ENCODE data around the gene EXTL1. TPM values are rescaled to one million over a fixed set of nuclear protein-coding genes. Genes with fewer than 3 reads are reported as not detected.

EXTL1 gene
- total and polyA plus RNA-seq, 10 of the 15 experiments (the other 5 are each of a cell fraction or from before 2014, with no cell fraction given) = not detected

DNA sequence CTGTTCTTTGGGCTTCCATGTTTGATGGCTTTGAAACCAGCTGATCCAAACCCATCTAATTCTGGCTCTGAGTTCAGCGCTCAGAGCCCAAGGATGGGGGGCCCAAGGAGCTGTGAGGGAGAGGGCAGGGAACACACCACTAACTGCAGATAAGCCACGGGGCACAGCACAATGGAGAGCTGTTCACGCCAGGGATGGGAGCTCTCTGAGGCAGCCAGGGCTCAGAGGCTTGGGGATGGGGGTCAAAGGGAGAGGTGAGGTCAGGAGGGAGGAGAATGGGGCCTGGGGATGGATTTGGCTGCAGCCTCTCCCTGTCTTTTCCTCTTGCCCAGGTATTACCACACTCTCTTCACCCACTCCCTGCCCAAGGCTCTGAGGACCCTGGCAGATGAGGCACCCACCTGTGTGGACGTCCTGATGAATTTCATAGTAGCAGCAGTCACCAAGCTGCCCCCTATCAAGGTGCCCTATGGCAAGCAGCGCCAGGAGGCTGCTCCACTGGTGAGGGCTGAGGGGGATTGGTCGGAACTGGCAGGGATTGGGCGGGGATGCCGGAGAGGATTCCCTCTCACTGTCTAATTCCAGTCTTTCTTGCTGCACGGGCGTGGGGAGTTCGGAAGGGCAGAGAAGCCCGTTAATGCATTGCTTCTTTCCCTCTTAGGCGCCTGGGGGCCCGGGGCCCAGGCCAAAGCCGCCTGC lies 13.1 kb downstream of the EXTL1 start:
- RAD21 ChIA-PET (ENCODE audit: unreplicated experiment) = interaction anchor here (1.1 to 1.3 kb wide), 2 partner anchors 138 to 139 kb away, joined by 3 read pairs; no protein-coding TSS in a partner anchor
- H2AFZ ChIP-seq (ENCODE audit: control insufficient read depth, low read depth, low read length) = peak overlapping the region; percentile 88
- CTCF ChIA-PET = interaction anchor here (0.6 to 4.2 kb wide), 9 partner anchors 13 to 199 kb away, joined by 3 to 35 read pairs (median 4); partner anchors contain the start of genes EXTL1 and ZNF593
- in situ Hi-C loops (cut with MboI) = no loop called here
- H3K36me3 ChIP-seq (ENCODE audit: control insufficient read depth in 2 of 2, insufficient read depth in 2 of 2, low read length in 1 of 2) = no peaks in the 10 kb centered on the region
- intact Hi-C loops (cut with micrococcal nuclease; ENCODE audit: unreplicated experiment) = loop anchor here (5.0 kb wide), 2 partner anchors 73 to 113 kb away; no protein-coding TSS in a partner anchor
- H4K20me1 ChIP-seq (ENCODE audit: control insufficient read depth, insufficient read depth) = no peaks in the 10 kb centered on the region
- no TSS peak for BruUV-seq (replicated peaks)
- 0 out of 3 replicates have a peak, but pooled peaks cover 2% of the 10 kb centered on the region for H3K9me3 ChIP-seq (replicated peaks; ENCODE audit: control insufficient read depth, insufficient read depth, low read length)
- peak overlapping the region; percentile 100 for H3K4me2 ChIP-seq (ENCODE audit: control insufficient read depth, insufficient read depth)
- no peaks in the 10 kb centered on the region for H3K79me2 ChIP-seq (ENCODE audit: control insufficient read depth, insufficient read depth, low read length)
- POLR2A ChIA-PET = no interaction called here
- SMC1A ChIA-PET (ENCODE audit: uncharacterized antibody, unreplicated experiment) = interaction anchor here (0.9 to 2.2 kb wide), 3 partner anchors 78 to 139 kb away, joined by 3 to 8 read pairs (median 3); no protein-coding TSS in a partner anchor
- DNase-seq (ENCODE audit: low read depth, low spot score) (no peak), ATAC-seq (no peak), FAIRE-seq (no peak)
- 29% methylated on average over 15 of the region's 15 CpGs for WGBS (ENCODE audit: insufficient coverage, insufficient replicate concordance, low lambda C conversion rate, missing lambda C conversion rate)
- H3K27me3 ChIP-seq (replicated peaks in 1 of 2; ENCODE audit: control insufficient read depth in 2 of 2, insufficient read depth in 2 of 2, low read length in 1 of 2) = peaks cover 0 to 2% of the 10 kb centered on the region in 2 experiments
- H3K9ac ChIP-seq (ENCODE audit: control insufficient read depth, insufficient read depth, low read length) = peak overlapping the region; percentile 43; the same call in 1 of the 2 replicates
- no peak overlapping the region for H3K27ac ChIP-seq (ENCODE audit: control insufficient read depth, insufficient read depth)
- H3K4me1 ChIP-seq (ENCODE audit: control insufficient read depth, insufficient read depth, low read length) = peaks cover 10% of the 10 kb centered on the region; the same call in 1 of the 2 replicates
- peak overlapping the region; percentile 86 for H3K4me3 ChIP-seq
- TF ChIP-seq EP300 (IDR thresholded peaks at IDR 0.05; ENCODE audit: borderline replicate concordance in 1 of 2, control insufficient read depth in 1 of 2, low read depth in 2 of 2, low read length in 2 of 2) = no peak
- no peak for TF ChIP-seq LARP7 (IDR thresholded peaks at IDR 0.05)
- TF ChIP-seq, protein P1, sequence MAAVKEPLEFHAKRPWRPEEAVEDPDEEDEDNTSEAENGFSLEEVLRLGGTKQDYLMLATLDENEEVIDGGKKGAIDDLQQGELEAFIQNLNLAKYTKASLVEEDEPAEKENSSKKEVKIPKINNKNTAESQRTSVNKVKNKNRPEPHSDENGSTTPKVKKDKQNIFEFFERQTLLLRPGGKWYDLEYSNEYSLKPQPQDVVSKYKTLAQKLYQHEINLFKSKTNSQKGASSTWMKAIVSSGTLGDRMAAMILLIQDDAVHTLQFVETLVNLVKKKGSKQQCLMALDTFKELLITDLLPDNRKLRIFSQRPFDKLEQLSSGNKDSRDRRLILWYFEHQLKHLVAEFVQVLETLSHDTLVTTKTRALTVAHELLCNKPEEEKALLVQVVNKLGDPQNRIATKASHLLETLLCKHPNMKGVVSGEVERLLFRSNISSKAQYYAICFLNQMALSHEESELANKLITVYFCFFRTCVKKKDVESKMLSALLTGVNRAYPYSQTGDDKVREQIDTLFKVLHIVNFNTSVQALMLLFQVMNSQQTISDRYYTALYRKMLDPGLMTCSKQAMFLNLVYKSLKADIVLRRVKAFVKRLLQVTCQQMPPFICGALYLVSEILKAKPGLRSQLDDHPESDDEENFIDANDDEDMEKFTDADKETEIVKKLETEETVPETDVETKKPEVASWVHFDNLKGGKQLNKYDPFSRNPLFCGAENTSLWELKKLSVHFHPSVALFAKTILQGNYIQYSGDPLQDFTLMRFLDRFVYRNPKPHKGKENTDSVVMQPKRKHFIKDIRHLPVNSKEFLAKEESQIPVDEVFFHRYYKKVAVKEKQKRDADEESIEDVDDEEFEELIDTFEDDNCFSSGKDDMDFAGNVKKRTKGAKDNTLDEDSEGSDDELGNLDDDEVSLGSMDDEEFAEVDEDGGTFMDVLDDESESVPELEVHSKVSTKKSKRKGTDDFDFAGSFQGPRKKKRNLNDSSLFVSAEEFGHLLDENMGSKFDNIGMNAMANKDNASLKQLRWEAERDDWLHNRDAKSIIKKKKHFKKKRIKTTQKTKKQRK (IDR thresholded peaks at IDR 0.05; ENCODE audit: low read depth, low read length) = no peak
- TF ChIP-seq HDGF (IDR thresholded peaks at IDR 0.05) = no peak
- TF ChIP-seq ASH2L (IDR thresholded peaks at IDR 0.05; ENCODE audit: borderline replicate concordance, low read depth) = no peak
- TF ChIP-seq RUNX3 (IDR thresholded peaks at IDR 0.05; ENCODE audit: low read length) = no peak
- no peak for TF ChIP-seq PML (IDR thresholded peaks at IDR 0.05; ENCODE audit: low read length)
- TF ChIP-seq, protein P2, sequence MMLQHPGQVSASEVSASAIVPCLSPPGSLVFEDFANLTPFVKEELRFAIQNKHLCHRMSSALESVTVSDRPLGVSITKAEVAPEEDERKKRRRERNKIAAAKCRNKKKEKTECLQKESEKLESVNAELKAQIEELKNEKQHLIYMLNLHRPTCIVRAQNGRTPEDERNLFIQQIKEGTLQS (IDR thresholded peaks at IDR 0.05; ENCODE audit: borderline replicate concordance, extremely low read depth, low read depth, low read length) = no peak
- TF ChIP-seq, protein P3, sequence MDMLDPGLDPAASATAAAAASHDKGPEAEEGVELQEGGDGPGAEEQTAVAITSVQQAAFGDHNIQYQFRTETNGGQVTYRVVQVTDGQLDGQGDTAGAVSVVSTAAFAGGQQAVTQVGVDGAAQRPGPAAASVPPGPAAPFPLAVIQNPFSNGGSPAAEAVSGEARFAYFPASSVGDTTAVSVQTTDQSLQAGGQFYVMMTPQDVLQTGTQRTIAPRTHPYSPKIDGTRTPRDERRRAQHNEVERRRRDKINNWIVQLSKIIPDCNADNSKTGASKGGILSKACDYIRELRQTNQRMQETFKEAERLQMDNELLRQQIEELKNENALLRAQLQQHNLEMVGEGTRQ (IDR thresholded peaks at IDR 0.05; ENCODE audit: borderline replicate concordance, low read depth, low read length) = no peak
- TF ChIP-seq, protein P4, sequence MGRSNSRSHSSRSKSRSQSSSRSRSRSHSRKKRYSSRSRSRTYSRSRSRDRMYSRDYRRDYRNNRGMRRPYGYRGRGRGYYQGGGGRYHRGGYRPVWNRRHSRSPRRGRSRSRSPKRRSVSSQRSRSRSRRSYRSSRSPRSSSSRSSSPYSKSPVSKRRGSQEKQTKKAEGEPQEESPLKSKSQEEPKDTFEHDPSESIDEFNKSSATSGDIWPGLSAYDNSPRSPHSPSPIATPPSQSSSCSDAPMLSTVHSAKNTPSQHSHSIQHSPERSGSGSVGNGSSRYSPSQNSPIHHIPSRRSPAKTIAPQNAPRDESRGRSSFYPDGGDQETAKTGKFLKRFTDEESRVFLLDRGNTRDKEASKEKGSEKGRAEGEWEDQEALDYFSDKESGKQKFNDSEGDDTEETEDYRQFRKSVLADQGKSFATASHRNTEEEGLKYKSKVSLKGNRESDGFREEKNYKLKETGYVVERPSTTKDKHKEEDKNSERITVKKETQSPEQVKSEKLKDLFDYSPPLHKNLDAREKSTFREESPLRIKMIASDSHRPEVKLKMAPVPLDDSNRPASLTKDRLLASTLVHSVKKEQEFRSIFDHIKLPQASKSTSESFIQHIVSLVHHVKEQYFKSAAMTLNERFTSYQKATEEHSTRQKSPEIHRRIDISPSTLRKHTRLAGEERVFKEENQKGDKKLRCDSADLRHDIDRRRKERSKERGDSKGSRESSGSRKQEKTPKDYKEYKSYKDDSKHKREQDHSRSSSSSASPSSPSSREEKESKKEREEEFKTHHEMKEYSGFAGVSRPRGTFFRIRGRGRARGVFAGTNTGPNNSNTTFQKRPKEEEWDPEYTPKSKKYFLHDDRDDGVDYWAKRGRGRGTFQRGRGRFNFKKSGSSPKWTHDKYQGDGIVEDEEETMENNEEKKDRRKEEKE (IDR thresholded peaks at IDR 0.05) = no peak
- no peak for TF ChIP-seq MEF2B (IDR thresholded peaks at IDR 0.05; ENCODE audit: partially characterized antibody, poor library complexity, severe bottlenecking)
- TF ChIP-seq, protein P5, sequence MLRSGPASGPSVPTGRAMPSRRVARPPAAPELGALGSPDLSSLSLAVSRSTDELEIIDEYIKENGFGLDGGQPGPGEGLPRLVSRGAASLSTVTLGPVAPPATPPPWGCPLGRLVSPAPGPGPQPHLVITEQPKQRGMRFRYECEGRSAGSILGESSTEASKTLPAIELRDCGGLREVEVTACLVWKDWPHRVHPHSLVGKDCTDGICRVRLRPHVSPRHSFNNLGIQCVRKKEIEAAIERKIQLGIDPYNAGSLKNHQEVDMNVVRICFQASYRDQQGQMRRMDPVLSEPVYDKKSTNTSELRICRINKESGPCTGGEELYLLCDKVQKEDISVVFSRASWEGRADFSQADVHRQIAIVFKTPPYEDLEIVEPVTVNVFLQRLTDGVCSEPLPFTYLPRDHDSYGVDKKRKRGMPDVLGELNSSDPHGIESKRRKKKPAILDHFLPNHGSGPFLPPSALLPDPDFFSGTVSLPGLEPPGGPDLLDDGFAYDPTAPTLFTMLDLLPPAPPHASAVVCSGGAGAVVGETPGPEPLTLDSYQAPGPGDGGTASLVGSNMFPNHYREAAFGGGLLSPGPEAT (IDR thresholded peaks at IDR 0.05; ENCODE audit: low read depth) = no peak
- TF ChIP-seq STAT3 (IDR thresholded peaks at IDR 0.05; ENCODE audit: low read depth, low read length) = no peak

Data from GM12878 (cell line).